ENCODE measurements around the gene FLNA. TPM values are rescaled to one million over a fixed set of nuclear protein-coding genes. Genes with fewer than 3 reads are reported as not detected.

Gene FLNA
- total RNA-seq, 4 donors from 2014 or later, result 23.9 to 128 (median 88.9) TPM

- peak overlapping the region; percentile 63 to 70 (median 67) for H3K4me3 ChIP-seq
- peak overlapping the region; percentile 77 to 83 (median 80) for H3K27ac ChIP-seq
- ATAC-seq (peak; percentile 10 to 25), DNase-seq (peak; percentile 32 to 67)
- H3K36me3 ChIP-seq, result no peaks in the 10 kb centered on the region
- H3K27me3 ChIP-seq, result no peaks in the 10 kb centered on the region
- no peaks in the 10 kb centered on the region for H3K9me3 ChIP-seq
- peaks cover 4 to 18% of the 10 kb centered on the region in 2 donors for H3K4me1 ChIP-seq
- intact Hi-C loops (cut with DNase I; ENCODE audit: low total_unique reads), result loop anchor here (10.0 kb wide), 3 partner anchors 175 to 575 kb away; partner anchors contain the start of genes G6PD, HCFC1, IDH3G and IKBKG
- in situ Hi-C loops (cut with MboI; ENCODE audit: low sequenced_read_pairs in 4 of 4), result no loop called here
- TF ChIP-seq POLR2A (IDR thresholded peaks at IDR 0.05) (peak; percentile 13 to 16), CTCF (IDR thresholded peaks at IDR 0.05 in 4 of 5, conservative IDR thresholded peaks at IDR 0.05 in 1 of 5) (no peak)
Observed at GRCh38 chrX:154369449-154370299, 4.8 kb downstream of the FLNA start.

DNA sequence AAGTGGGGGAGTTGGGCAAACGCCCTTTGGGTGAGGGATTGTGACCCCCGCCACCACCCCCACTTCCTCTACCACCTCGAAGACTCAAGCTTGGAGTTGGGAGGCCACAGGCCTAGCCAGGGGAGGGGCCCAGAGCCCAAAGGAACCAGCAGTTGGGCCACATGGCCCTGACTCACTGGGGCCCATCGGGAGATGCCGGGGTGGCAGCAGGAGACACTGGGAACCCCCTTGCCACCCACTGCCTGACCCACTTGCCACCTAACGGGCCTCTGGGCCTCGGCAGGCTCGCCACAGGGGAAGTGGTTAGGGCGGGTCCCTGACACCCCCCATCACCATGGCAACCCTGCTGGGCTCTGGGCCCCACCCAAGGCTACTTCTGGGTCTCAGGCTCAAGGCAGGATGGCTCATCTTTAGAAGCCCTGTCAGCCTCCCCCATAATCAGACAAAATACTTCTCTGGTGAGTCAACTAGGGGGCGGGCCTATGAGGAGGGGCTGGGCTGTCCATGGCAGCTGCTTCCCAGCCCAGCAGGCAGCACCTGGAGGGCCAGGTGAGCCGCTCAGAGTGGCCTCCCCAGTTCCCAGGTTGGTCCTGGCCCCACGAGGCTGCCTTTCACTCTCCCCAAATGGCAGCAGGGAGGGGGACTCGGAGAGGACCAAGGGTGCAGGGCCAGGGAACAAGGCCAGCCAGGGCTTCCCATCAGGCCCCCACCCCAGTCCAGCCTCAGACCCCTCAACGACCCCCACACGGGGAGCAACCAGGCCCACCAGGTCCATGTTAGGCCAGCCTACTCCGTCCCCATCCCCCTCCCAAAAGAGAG lies 5.6 kb downstream of the FLNA start:
- peak overlapping the region; percentile 77 to 83 (median 80) for H3K27ac ChIP-seq
- TF ChIP-seq POLR2A (IDR thresholded peaks at IDR 0.05) (no peak), CTCF (IDR thresholded peaks at IDR 0.05 in 4 of 5, conservative IDR thresholded peaks at IDR 0.05 in 1 of 5) (no peak)
- DNase-seq, result peak; percentile 33 to 68
- in situ Hi-C loops (cut with MboI; ENCODE audit: low sequenced_read_pairs in 4 of 4) (no loop called here), intact Hi-C loops (cut with DNase I; ENCODE audit: low total_unique reads) (no loop called here)
- H3K36me3 ChIP-seq, result no peaks in the 10 kb centered on the region
- H3K4me1 ChIP-seq, result peaks cover under 1 to 14% of the 10 kb centered on the region in 2 donors
- peak overlapping the region; percentile 28 to 68 (median 52) for H3K4me3 ChIP-seq
- ATAC-seq, result peak; percentile 16 to 17
- H3K27me3 ChIP-seq, result no peaks in the 10 kb centered on the region
- no peaks in the 10 kb centered on the region for H3K9me3 ChIP-seq

DNA sequence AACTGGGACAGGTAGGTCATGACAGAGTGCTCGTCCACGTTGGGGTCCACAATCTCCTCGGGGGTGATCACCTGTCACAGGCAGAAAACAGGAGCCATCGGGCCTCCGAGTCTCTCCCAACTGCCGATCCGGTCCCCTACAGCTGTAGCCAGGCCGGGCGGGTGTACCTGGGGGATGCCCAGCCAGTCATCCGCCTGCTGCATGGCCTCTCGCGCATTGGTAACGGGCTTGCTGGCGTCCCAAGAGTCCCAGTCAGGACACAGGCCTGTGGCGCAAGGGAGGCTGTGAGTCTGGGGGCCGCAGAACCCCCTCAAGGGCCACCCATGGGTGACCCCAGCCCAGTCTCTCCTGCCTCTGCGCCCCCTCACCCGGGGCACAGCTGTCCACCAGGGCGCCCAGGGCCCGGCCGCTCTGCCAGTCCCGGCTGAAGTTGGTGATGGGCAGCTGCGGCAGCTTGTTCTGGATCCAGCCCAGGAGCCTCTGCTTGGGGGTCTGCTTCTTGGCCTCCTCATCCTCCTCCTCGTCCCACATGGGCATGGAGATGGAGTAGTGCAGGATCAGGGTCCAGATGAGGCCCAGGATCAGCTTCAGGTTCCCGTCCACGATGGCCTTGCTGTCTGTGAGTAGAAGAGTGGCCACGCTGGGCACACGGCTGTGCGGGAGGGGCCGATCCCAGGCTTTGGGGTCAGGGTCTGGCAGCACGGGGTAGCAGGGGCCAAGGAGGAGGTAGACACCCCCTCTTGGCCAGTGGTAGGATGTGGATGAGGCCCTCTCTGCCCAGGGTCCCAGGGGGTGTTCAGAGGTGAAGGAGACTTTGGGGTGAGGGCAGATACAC lies 6.7 kb downstream of the FLNA start:
- Histone ChIP-seq H3K36me3 (no peaks in the 10 kb centered on the region), H3K27me3 (no peaks in the 10 kb centered on the region), H3K4me3 (no peak overlapping the region), H3K9me3 (no peaks in the 10 kb centered on the region), H3K27ac (peak overlapping the region; percentile 77 to 83 (median 80)), H3K4me1 (peaks cover 0 to 10% of the 10 kb centered on the region in 2 donors)
- no peak for DNase-seq
- intact Hi-C loops (cut with DNase I; ENCODE audit: low total_unique reads), result no loop called here
- TF ChIP-seq POLR2A (IDR thresholded peaks at IDR 0.05) (no peak), CTCF (IDR thresholded peaks at IDR 0.05 in 4 of 5, conservative IDR thresholded peaks at IDR 0.05 in 1 of 5) (no peak)
- ATAC-seq, result no peak
- in situ Hi-C loops (cut with MboI; ENCODE audit: low sequenced_read_pairs in 4 of 4), result no loop called here

GRCh38 chrX:154366666-154367055 lies 7.8 kb downstream of the FLNA start:
- DNase-seq (peak in 1 of 2 donors; percentile 31), ATAC-seq (no peak)
- Histone ChIP-seq H3K9me3 (no peaks in the 10 kb centered on the region), H3K36me3 (no peaks in the 10 kb centered on the region), H3K27me3 (no peaks in the 10 kb centered on the region), H3K4me3 (no peak overlapping the region), H3K27ac (peak overlapping the region; percentile 35 to 83 (median 79)), H3K4me1 (peaks cover 0 to 10% of the 10 kb centered on the region in 2 donors)
- in situ Hi-C loops (cut with MboI; ENCODE audit: low sequenced_read_pairs in 4 of 4) (no loop called here), intact Hi-C loops (cut with DNase I; ENCODE audit: low total_unique reads) (no loop called here)
- TF ChIP-seq POLR2A (IDR thresholded peaks at IDR 0.05) (no peak), CTCF (IDR thresholded peaks at IDR 0.05 in 4 of 5, conservative IDR thresholded peaks at IDR 0.05 in 1 of 5) (no peak)
